B cell (primary cell): ENCODE data around the gene NMD3. TPM values are rescaled to one million over a fixed set of nuclear protein-coding genes. Genes with fewer than 3 reads are reported as not detected.
"Not testable (repeated sequence)": the region's sequence is repeated elsewhere in the genome, so short reads cannot be mapped to it uniquely, and the experiment has no call there.

Experiments
- ATAC-seq: fragments of 200-7000 bp; cut with Tn5 transposase; one replicate; pipeline ENCODE4 v1.10.0; 2021; ENCODE audit warnings: low read depth, mild to moderate bottlenecking, moderate number of reproducible peaks, moderate library complexity
- CTCF ChIA-PET: fragments of 350-600 bp; sonication (Branson Sonifier 250); formaldehyde crosslinking; loops from one replicate; lab custom pipeline; 2021; ENCODE audit warnings: antibody characterized with exemption, inconsistent platforms; lab: Charles Lee
- POLR2A ChIA-PET: fragments of 350-600 bp; sonication (Branson Sonifier 250); formaldehyde crosslinking; loops from one replicate; lab custom pipeline; 2021; ENCODE audit warnings: antibody characterized with exemption; lab: Charles Lee
- DNase-seq: peaks from one replicate; pipeline ENCODE4 v3.0.0; 2013
- H2AFZ ChIP-seq: 2 replicates; pipeline ENCODE4 v1.6.1; 2012; ENCODE audit warnings: mild to moderate bottlenecking, low read depth, low read length; ENCODE audit not compliant: insufficient read depth, poor library complexity, severe bottlenecking
- H3K27ac ChIP-seq, 2 donors: 1 replicate in 1 of 2; 2 replicates in 1 of 2; pipeline ENCODE4 v1.5.1; 2012 to 2013; ENCODE audit warnings: low read length in 2 of 2, mild to moderate bottlenecking in 2 of 2, moderate library complexity in 1 of 2
- H3K27me3 ChIP-seq, 4 experiments: fragments of 200-600 bp in 1 of 4; sonication (generic) in 1 of 4; replicated peaks in 1 of 4; 1 replicate in 2 of 4; 2 replicates in 2 of 4; pipeline versions ENCODE4 v1.6.1 to v1.7.0; 2013 to 2016; ENCODE audit warnings: low read length in 3 of 4, mild to moderate bottlenecking in 2 of 4, mixed read lengths in 1 of 4, moderate library complexity in 1 of 4; ENCODE audit not compliant: insufficient read depth in 4 of 4, control insufficient read depth in 3 of 4; ENCODE audit errors: control extremely low read depth in 1 of 4
- H3K36me3 ChIP-seq, 2 experiments: replicated peaks in 1 of 2; 1 replicate in 1 of 2; 2 replicates in 1 of 2; pipeline versions ENCODE4 v1.6.1 to v1.7.1; 2013; ENCODE audit warnings: low read length in 1 of 2; ENCODE audit not compliant: insufficient read depth in 2 of 2, control insufficient read depth in 1 of 2; ENCODE audit errors: control extremely low read depth in 1 of 2, extremely low read depth in 1 of 2
- H3K4me1 ChIP-seq, 2 donors: fragments of 200-600 bp in 1 of 2; sonication (generic) in 1 of 2; 1 replicate in 1 of 2; 2 replicates in 1 of 2; pipeline versions ENCODE4 v1.5.1 to v1.6.1; 2013 to 2017; ENCODE audit warnings: low read length in 2 of 2; ENCODE audit not compliant: control insufficient read depth in 2 of 2, insufficient read depth in 2 of 2
- H3K4me2 ChIP-seq: replicated peaks from 2 replicates; pipeline ENCODE3; 2012; ENCODE audit warnings: mild to moderate bottlenecking, low read depth, low read length; ENCODE audit not compliant: poor library complexity, severe bottlenecking
- H3K4me3 ChIP-seq, 5 experiments: fragments of 200-600 bp in 1 of 5; sonication (generic) in 1 of 5; 1 replicate in 3 of 5; 2 replicates in 2 of 5; pipeline versions ENCODE4 v1.5.1 to v1.7.0; 2011 to 2016; ENCODE audit warnings: low read length in 4 of 5, mild to moderate bottlenecking in 4 of 5, low read depth in 2 of 5, control low read depth in 1 of 5, moderate library complexity in 1 of 5; ENCODE audit not compliant: insufficient read depth in 1 of 5; ENCODE audit errors: control extremely low read depth in 1 of 5, extremely low read depth in 1 of 5
- H3K79me2 ChIP-seq: fragments of 200-600 bp; sonication (generic); one replicate; pipeline ENCODE4 v1.6.0; 2016; ENCODE audit warnings: low read length; ENCODE audit not compliant: control insufficient read depth, insufficient read depth
- H3K9ac ChIP-seq: fragments of 200-600 bp; sonication (generic); 2 replicates; pipeline ENCODE4 v1.6.1; 2017; ENCODE audit warnings: mild to moderate bottlenecking, low read length, moderate library complexity
- H3K9me3 ChIP-seq, 3 donors: one replicate each; pipeline versions ENCODE4 v1.6.1 to v1.7.1; 2013; ENCODE audit warnings: low read length in 2 of 3; ENCODE audit not compliant: control insufficient read depth in 2 of 3, insufficient read depth in 1 of 3; ENCODE audit errors: control extremely low read depth in 1 of 3
- H4K20me1 ChIP-seq: 2 replicates; pipeline ENCODE4 v1.6.0; 2012; ENCODE audit warnings: mild to moderate bottlenecking, low read length; ENCODE audit not compliant: insufficient read depth, control insufficient read depth, poor library complexity, severe bottlenecking
- H3K27ac Mint-ChIP-seq: one replicate; pipeline ENCODE4 v1.8.0; 2021; ENCODE audit warnings: mixed read lengths
- H3K27me3 Mint-ChIP-seq: one replicate; pipeline ENCODE4 v1.8.0; 2021; ENCODE audit warnings: mixed read lengths
- H3K4me1 Mint-ChIP-seq: one replicate; pipeline ENCODE4 v1.8.0; 2021; ENCODE audit warnings: mixed read lengths
- H3K4me3 Mint-ChIP-seq: one replicate; pipeline ENCODE4 v1.8.0; 2021; ENCODE audit warnings: mixed read lengths
- H3K9me3 Mint-ChIP-seq: one replicate; pipeline ENCODE4 v1.8.0; 2022; ENCODE audit warnings: mixed read lengths; ENCODE audit not compliant: insufficient read depth
- CTCF ChIP-seq: fragments of 200-600 bp; IDR thresholded peaks from one replicate; pipeline ENCODE4 v1.8.0; 2022; ENCODE audit warnings: antibody characterized with exemption, mild to moderate bottlenecking
- EZH2 ChIP-seq: IDR thresholded peaks from 2 replicates; pipeline ENCODE4 v1.6.1; 2012; ENCODE audit warnings: borderline replicate concordance, low read depth, mild to moderate bottlenecking, moderate library complexity, low read length; ENCODE audit not compliant: insufficient read depth, poor library complexity, severe bottlenecking
- WGBS: methylation state at CpG from one replicate; pipeline ENCODE4 v1.1.5; 2013; ENCODE audit warnings: missing lambda C conversion rate; ENCODE audit not compliant: insufficient coverage; 5-methylcytosine and 5-hydroxymethylcytosine counted together
- intact Hi-C: fragments of 100-400 bp; cut with micrococcal nuclease; formaldehyde crosslinking; loops from one replicate; pipeline ENCODE4 v1.10.0; 2022
- polyA plus RNA-seq: library from polyadenylated mRNA; depleted of rRNA; stranded (reverse); fragments of >200 nt; gene quantifications from 2 replicates; pipeline ENCODE4 v1.2.3, GENCODE V29; 2012
- total RNA-seq, 2 donors: library from RNA; stranded (reverse); fragments of 120-200 nt in 1 of 2; gene quantifications; 1 replicate in 1 of 2; 2 replicates in 1 of 2; pipeline versions ENCODE4 v1.2.3 to v1.2.4, GENCODE V29; 2013 to 2022

The NMD3 gene
- total and polyA plus RNA-seq, 2 donors (not counting 1 experiment from before 2014, with no cell fraction given): 14.5 to 38.0 TPM

- H4K20me1 ChIP-seq: no peaks in the 10 kb centered on the region
- H3K27ac ChIP-seq: no peak overlapping the region
- H3K4me1 ChIP-seq: no peaks in the 10 kb centered on the region
- no peak overlapping the region for H3K4me2 ChIP-seq
- no peaks in the 10 kb centered on the region for H3K79me2 ChIP-seq
- no peak for TF ChIP-seq EZH2
- no peak for TF ChIP-seq CTCF
- H3K9me3 ChIP-seq: peaks cover 0 to 2% (median 0%) of the 10 kb centered on the region in 3 donors
- H2AFZ ChIP-seq: no peak overlapping the region
- no peak for ATAC-seq
- no peak overlapping the region for H3K27ac Mint-ChIP-seq
- peaks cover 0 to 9% (median 0%) of the 10 kb centered on the region in 4 experiments for H3K27me3 ChIP-seq
- H3K9me3 Mint-ChIP-seq: peaks cover 4% of the 10 kb centered on the region
- H3K36me3 ChIP-seq: no peaks in the 10 kb centered on the region
- H3K4me1 Mint-ChIP-seq: no peaks in the 10 kb centered on the region
- H3K4me3 ChIP-seq: no peak overlapping the region
- H3K27me3 Mint-ChIP-seq: peaks cover 3% of the 10 kb centered on the region
- ChIA-PET POLR2A (no interaction called here), CTCF (interaction anchor here (1.6 kb wide), 1 partner anchor 12 kb away, joined by 3 read pairs; no protein-coding TSS in a partner anchor)
- no peak overlapping the region for H3K9ac ChIP-seq
- 100% methylated on average over 1 of the region's 3 CpGs for WGBS
- no peak for DNase-seq
- H3K4me3 Mint-ChIP-seq: no peak overlapping the region
- intact Hi-C loops: no loop called here
Measured at GRCh38 chr3:161177991-161178390, 43.1 kb upstream of the NMD3 start.

- H3K36me3 ChIP-seq, H3K27ac Mint-ChIP-seq, H3K79me2 ChIP-seq, H3K4me3 Mint-ChIP-seq, DNase-seq, H3K27ac ChIP-seq, H3K4me1 Mint-ChIP-seq, H4K20me1 ChIP-seq, CTCF ChIA-PET, POLR2A ChIA-PET, H3K9me3 ChIP-seq, H3K4me3 ChIP-seq, H3K9me3 Mint-ChIP-seq, H3K27me3 ChIP-seq, H3K4me2 ChIP-seq, ATAC-seq, intact Hi-C loops, H2AFZ ChIP-seq, H3K4me1 ChIP-seq, H3K27me3 Mint-ChIP-seq, H3K9ac ChIP-seq: not testable (repeated sequence)
- 83% methylated on average over 1 of the region's 1 CpG for WGBS
Measured at GRCh38 chr3:161181371-161181770, 39.7 kb upstream of the NMD3 start.
